ENCODE data around the gene PUM1.

Gene PUM1

DNA sequence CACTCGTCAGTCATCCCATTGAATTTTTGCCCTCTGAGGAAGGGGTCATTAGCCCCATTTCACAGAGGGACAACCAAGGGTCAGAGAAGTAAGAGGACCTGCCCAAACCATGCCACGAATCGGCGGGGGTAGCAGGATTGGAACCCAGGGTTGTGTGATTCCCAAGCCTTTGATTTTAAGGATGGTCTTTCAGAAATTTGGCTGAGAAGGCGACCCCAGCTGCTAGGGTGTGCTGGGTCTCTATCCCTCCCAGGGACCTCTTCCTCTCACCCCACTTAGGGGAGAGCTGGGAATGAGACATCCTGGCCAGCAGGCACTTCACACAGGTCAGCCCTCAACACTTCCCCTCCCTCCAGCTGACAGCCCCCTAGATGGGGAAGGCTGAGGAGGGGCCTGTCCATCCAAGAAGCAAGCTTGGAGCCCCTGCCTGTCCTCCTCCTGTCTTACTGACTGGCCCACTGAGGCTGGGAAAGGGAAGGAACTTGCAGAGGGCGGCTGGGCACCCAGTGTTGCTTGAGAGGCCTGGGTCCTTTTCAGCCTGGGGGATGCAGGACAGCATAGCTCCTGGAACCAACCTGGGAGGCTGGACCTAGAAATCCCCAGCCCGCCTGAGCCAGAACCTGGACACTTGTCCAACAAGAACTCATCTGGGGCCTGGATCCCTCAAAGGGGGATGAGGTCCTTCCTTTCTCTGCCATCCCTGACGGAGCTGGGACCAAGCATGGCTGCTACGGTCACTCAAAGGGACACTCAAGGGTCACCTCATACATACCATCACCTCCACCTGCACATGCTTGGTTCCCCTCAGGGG lies 158.7 kb downstream of the PUM1 start:
- no peak for DNase-seq (ENCODE audit: low read depth)

DNA sequence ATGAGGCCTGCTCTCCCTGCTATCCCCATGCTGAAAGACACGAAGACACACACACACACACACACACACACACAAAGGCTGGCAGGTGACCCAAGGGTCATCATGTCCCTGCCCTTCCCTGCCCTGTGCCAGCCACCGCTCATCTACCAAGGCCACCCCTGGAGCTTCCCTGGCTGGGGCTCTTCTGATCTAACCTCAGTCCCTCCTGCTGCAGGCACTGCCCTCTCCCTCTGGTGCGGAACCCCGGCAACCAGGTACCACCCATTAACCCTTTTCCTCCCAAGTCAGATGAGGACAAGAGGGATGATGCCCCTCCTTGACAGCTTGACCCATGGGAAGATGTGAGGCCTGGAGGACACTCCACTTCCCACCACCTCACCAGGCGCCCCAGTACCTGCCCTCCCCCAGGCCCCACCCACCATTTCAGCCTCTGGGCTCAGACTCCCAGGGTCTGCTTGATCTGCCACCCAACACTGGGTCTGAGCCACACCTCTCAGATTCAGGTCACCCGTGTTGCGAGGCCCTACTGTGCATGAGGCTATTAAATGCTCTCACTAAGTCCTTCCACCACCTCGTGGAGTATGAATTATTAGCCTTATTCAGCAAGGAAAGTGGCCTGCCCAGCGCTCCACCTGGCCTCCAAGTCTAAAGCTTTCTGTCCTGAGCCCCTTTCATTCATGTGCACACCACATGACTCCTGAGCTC lies 159.4 kb downstream of the PUM1 start:
- DNase-seq (ENCODE audit: low read depth): no peak

DNA sequence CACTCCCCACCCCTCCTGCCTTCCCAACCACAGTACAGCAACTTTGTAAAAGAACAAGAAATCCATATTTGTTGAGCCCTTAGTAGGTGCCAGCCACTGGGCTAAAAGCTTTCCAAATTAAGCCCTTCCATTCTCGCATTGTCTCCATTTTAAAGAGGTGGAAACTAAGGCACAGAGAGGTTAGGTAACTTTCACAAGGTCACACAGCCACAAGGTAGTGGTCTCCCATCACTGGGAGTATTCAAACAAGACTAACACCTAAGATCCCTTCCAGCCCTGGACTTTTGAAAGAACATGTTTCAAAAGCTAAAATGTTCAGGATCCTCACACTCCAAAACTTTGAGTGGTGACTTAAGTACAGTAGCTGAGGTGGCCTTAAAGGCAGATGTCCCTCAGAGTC lies 160.1 kb downstream of the PUM1 start:
- no peak for DNase-seq (ENCODE audit: low read depth)

DNA sequence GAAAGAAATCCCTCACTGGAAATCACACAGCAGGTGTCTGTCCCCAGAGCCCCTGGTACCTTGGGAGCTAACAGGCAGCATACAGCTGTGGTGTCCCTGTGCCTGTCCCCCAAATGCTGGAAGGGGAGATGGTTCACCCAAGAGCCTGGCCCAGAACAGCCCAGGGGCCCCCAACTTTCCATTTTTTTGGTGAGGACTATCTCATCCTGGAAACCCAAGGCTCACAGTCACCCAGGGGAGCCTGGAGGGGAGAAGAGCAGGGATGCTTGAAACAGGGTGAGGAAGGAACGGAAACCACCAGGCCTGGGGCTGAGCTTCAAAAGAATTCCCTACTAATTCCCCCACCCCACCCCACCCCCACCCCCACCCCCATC lies 160.6 kb downstream of the PUM1 start:
- DNase-seq (ENCODE audit: low read depth): no peak

DNA sequence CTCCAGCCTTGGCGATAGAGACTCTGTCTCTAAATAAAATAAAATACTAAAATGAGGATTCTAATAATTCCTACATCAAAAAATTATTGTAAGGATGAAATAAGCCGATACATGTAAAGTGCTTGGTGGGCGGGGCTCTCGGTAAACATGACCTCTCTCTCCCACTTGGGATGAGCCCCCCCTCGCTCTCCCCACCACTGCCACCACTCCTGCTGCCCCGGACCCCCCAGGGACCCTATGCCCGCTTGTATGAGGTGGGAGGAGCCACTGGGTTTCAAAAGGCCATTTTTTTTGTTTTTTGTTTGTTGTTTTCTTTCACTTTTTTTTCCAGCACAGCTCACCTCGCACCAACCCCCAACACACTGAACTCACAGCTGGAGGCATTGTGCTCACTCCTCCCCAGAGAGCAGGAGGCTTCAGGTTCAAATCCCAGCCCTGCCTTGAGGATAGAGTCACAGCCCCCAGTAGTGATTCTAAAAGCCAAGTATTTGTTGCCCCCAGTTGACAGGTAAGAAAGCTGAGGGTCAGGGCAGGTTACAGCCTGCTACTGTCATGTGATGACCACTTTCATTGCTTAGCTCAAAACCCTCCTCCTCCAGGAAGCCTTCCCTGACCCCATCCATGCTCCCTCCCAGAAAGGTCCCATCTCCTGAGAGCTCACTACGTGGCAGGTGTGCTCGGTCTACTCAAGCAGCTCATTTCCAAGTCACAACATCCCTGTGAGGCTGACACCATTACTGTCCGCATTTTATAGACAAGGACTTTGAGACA lies 161.1 kb downstream of the PUM1 start:
- no peak for DNase-seq (ENCODE audit: low read depth)

DNA sequence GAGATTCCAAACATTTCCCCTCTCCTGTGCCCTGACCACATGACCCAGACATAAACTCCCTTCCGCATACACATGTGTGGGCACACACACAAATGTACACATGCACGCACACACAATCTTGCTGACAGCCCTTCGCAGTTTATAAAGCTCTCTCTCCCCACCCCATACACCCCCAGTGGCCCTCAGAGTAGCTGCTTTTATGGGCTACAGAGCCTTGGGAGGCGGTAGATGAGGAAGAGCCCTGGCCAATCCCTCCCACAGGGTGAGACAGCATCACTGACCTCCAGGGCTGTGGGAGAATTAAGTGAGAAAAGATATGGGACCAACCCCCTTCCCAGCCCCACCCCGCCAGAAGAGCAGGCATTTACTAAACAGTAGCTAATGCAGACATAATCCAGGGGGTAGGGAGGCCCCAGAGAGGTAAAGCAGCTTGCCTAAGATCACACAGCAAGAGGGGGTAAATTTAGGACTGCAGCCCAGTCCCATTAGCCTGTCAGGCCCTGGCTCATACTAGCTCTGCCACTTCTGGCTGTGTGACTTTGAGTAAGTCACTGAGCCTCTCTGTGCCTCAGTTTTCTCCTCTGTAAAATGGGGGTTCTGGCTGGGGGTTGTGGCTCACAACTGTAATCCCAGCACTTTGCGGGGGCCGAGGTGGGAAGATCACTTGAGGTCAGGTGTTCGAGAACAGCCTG lies 162.0 kb downstream of the PUM1 start:
- no peak for DNase-seq (ENCODE audit: low read depth)

DNA sequence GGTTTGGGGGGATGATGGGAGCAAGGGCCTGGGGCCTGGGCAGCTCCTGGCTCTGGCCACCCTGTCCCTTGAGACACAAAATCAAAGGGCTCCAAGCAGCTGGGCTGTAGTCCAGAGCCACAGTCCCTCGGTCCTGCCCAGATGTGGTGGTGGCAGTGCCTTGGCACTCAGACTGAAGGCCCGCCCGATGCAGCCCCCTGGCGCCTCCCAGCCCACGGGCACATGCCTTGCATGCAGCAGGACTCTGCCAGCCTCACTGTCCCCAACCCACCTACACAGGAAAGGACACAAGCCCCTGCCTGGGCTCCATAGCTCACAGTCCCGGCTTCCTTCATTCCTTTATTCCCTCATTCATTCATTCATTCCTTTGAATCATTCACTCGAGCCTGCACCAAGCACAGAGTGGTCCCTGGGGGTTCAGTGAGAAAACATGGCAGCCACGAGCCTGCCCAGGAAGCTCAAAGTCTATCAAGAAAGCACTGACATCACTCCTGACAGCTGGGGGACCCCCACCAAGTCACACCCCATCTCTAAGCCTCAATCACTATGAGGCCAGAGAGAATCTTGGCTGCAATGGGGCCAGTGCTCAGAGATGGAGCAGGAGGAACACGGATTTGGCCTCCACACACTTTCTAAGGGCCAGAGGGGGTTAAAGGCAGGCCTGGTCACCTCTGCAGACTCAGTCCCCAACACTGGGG lies 162.8 kb downstream of the PUM1 start:
- DNase-seq (ENCODE audit: low read depth): no peak

DNA sequence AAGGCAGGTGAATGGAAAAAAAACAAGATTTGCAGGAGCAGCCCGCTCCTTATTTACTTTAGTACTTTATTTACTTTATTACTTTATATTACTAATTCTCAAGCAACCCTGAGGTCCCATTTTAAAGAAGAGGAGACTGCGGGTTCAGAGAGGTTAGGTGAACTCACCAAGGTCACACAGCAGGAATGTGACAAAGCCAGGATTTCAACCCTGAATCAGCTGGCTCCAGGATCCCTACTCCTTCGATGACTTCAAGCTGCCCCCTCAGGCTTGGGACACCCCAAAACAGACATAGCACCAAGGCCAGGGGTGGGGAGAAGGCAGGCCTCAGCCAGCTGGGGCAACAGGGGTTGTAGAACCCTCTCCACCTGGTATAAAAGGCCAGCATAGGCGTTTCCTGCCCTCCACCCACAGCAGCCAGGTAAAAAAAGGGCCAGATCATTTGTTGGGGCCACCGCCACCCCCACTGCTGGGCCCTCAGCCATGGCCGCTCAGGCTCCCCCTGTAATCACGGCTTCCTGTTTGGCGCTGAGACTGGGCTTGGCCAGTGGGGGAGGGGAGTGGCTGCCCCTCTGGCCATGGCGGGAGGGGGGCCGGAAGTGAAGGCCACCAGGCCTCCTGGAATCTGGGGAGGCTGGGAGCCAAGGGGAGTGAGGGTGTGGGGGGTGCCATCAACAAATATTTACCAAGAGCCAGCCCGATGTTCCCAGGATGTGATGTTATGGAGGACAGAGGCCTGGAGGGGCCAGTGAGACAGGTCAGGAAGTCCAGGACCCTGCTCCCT lies 163.5 kb downstream of the PUM1 start:
- DNase-seq (ENCODE audit: low read depth): no peak

DNA sequence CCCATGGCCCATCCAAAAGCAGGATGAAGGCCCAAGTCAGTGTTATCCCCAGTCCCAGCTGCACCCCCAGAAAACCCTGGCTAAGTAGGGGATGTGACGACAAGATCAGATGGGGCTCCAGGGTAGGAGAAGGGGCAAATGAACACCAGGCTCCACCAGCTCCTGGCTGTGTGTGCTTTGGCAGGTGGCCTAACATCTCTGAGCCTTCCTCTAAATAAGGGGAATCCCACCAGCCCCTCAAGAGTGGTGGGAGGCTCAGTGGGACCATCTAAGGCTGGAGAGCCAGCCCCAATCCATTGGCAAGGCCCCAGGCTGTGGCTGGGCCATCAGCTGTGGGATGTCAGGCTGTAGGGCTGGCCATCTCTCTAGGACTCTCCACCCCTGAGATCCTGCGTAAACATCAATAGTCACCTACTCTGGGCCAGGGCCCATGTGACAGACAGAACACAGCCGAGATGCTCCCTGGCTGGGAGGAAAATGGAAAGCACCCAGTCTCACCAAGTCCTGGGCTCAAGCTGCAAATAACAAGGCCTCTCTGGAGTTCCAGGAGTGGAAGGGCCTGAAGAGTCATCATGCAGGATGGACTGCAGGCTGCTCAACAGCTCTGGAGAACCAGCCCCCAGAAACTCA lies 164.5 kb downstream of the PUM1 start:
- no peak for DNase-seq (ENCODE audit: low read depth)

DNA sequence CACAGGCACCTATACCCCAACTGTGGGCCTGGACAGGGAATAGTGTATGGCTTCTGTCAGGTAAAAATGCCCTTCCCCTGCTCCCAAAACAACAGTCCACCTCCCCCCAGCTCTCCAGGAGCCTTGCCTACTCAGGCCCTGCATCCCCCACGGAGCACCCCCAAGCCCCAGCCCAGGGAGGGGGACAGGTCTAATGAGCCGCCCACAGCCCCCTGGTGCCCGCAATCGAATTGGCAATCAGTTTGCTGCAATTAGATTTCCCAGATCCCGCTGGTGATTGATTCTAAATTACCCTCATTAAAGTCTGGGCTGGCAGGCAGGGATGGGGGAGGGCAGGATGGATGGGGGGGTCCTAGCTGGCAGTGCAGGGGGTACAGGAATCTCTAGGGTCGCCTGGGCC lies 165.0 kb downstream of the PUM1 start:
- no peak for DNase-seq (ENCODE audit: low read depth)

DNA sequence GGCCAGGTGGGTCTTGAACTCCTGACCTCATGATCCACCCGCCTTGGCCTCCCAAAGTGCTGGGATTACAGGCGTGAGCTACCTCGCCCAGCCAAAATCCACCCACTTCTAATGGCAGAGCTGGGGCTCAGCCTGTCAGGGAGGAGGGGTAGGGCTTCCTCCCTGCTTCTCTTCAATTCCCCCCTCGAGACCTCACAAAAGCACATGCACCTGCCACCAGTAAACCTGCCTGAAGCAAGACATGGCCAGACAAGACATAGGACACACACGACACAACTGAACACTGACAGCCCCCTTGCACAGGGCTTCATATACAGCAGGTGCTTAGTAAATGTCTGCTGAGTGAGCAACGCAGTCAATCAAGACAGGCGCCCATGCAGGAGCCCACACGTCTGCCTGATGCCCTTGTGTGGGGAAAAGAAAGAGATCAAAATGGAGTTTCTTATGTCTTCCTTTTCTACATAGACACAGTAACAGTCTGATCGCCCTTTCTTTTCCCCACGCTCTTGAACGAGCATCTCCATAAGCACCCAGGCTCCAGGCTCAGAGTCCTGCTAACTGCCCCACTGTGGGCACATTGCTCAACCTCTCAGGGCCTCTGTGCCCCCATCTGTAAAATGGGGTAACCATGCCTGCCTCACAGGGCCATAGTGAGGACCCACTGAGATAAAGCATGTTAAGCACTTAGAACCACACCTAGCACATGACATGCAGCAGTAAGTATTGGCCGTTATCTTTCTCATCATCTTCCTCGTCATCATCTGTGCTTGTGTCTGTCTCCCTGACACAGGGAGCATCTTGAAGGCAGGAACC lies 165.7 kb downstream of the PUM1 start:
- DNase-seq (ENCODE audit: low read depth): no peak

DNA sequence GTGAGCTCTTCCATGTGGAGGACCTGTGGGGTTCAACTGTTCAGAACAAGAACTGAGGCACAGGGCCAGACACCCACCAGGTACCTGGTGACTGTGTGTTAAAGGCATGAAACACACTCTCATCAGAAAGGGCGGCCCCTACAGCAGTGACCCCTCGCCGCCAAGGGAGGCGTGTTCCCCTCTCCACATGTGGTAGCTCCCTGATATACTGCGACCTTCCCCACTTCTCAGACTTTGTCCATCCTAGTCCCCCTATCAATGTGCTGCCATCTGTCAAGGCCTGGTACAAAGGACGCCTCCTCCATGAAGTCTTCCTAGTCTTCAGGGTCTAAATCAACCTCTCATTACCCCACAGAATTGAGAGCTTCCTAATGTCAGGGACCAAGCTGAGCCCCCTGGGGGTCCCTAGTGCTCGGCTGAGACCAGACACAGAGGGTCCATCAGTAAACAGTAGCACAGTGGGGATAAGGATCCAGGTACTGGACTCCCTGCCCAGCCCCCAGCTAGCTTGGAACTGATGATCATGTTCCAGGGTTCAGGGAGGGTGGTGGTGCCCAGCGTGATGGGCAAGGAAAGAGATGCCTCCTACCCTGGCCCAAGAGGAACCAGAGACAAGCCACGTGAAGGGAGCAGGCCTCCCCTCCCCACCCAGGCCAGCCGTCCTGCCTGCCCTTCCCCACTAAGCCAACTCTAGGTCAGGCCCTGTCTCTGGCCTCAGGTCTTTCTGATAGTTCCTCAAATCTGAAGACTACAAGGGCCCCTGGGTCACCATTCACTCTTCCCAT lies 167.3 kb downstream of the PUM1 start:
- DNase-seq (ENCODE audit: low read depth): no peak

DNA sequence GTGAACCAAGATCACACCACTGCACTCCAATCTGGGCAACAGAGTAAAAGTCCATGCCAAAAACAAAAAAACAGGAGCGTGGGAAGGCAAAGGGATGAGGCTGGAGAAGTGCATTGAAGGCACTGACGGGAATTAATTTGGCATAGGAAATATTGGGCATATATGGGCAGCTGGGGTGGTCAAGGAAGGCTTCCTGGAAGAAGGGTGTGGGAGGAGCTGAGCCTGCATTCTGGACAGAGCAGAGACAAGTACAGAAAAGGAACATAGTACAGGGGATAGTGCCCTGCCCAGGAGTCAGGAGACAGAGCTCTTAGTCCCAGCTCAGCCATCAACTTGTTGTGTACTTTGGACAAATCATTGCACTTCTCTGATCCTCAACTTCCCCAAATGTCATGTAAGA lies 168.6 kb downstream of the PUM1 start:
- DNase-seq (ENCODE audit: low read depth): no peak

DNA sequence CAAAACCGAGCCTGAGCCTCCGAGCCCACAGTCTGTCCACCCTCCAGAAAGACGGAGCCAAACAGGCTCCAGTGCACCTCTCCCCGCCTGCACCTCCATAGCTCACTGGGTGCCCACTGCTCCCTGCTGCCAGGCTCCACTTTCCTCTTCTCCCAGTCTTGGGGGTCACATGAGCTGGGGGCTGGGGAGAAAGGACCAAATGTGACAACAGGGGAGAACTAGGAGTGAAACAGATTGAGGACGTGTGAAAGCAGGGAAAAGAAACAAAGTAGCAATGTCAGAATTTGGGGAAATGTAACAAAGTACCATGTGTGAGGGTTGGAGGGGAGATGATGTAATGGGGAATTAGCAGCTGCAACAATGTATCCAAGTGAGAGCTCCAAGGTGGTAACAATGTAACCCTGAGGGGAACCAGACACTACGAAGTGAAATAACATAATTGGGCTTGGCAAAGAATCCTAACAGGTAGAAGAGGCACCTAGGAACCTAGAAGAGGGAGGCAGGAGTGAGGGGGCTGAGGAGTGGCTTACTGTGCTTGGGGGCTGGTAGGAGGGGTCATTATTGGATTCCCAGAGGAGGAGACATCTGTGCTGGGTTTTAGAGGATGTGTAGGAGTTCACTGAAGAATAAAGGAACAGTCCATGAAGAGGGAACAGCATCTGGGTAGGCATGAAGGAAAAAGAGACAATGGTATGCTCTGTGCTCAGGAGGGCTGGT lies 169.4 kb downstream of the PUM1 start:
- DNase-seq (ENCODE audit: low read depth): no peak

DNA sequence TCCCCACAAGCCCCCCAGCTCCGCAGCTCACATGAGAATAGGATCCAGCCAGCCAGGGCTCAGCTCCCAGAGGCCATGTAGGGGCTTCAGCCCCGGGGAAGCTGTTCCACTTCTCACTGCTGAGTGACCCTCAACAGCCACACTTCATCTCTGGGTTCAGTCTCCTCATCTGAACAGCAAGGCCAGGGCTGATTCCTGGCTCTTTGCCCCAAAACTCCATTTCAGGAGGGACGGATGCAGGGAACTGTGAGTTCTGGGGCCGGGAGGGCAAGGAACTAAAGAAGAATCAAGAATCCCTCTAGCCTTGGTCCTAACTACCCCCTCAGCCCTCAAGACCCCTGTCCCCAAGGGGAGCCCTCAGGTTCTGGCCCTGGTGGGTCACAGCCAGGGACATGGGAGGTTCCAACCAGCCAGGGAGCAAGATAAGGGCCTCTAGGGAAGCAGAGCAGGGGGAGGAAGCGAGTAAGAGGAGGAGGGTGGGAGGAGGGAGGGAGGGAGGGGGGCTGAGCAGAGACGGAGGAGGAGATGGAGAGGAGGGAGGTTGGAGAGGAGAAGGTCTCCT lies 170.1 kb downstream of the PUM1 start:
- no peak for DNase-seq (ENCODE audit: low read depth)

DNA sequence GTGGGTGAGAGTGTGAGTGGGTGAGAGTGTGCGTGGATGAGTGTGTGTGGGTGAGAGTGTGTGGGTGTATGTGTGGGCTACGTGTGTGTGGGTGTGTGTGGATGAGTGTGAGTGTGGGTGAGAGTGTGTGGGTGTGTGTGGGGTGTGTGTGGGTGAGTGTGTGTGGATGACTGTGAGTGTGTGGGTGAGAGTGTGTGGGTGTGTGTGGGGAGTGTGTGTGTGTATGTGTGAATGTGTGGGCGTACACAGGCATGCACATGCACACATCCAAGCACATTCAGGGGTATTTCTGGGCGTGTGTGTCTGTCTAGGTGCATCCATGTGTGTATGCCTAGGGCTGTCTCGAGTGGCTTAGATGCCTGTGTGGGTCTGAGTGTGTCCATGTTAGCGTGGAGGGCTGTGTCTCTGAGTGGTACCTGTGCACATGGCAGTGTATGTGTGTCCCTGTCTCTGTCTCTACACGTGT lies 171.0 kb downstream of the PUM1 start:
- no peak for DNase-seq (ENCODE audit: low read depth)

DNA sequence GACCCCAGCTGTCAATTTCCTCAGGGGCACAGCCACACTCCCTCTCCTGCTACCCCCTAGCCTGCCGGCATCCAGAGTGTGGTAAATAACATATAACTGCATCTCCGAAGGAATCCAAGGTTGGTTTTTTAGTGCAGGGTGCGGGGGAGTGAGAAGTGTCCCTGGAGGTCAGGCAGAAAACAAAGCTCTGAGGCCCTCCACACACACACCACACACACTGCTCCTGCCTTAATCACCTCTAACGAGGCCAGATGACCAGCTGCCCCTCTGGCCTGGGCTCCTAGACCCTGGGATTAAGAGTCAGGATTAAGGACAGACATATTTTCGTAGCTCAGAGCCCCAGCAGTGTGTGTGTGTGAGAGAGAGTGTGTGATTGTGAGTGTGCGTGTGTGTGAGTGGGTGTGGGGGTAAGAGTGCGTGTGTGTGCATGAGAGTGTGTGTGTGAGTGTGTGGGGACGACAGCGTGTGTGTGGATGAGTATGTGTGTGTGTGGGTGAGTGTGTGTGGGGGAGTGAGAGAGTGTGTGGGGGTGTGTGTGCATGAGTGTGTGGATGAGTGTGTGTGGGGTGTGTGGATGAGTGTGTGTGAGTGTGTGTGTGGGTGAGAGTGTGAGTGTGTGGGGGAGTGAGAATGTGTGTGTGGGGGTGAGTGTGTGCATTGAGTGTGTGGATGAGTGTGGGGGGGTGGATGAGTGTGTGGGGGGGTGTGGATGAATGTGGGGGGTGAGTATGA lies 171.6 kb downstream of the PUM1 start:
- no peak for DNase-seq (ENCODE audit: low read depth)

Data from stimulated activated CD4-positive, alpha-beta T cell treated with anti-CD3 and anti-CD28 coated beads, Interleukin-2, amount 100 ng/mL, for 4 hours (primary cell).